ENCODE results near the gene MYO9B. TPM values are rescaled to one million over a fixed set of nuclear protein-coding genes. Genes with fewer than 3 reads are reported as not detected.
A peak's percentile ranks its signal among the peaks of the same experiment; 100 is the strongest.

The MYO9B gene
- total and polyA plus RNA-seq, 9 of the 15 experiments (the other 6 are each of a cell fraction or from before 2014, with no cell fraction given): 2.4 to 77.6 (median 23.0) TPM

- TF ChIP-seq TRIM24 (IDR thresholded peaks at IDR 0.05) (peak in 1 of 2 experiments; percentile 82; a peak in 2 of 4 replicates), XRCC5 (IDR thresholded peaks at IDR 0.05; ENCODE audit: low read depth, low read length) (no peak; the same call in 1 of the 2 replicates), ZNF583 (CRISPR knock-in tag; IDR thresholded peaks at IDR 0.05) (no peak; the same call in 1 of the 2 replicates), TFAM (CRISPR knock-in tag; conservative IDR thresholded peaks at IDR 0.05) (no peak), IRF1 (CRISPR knock-in tag; IDR thresholded peaks at IDR 0.05; ENCODE audit: borderline replicate concordance) (no peak), BRD9 (IDR thresholded peaks at IDR 0.05; ENCODE audit: low read depth, partially characterized antibody) (peak; percentile 64), GABPB2 (CRISPR knock-in tag; conservative IDR thresholded peaks at IDR 0.05) (no peak), TRIM28 (IDR thresholded peaks at IDR 0.05) (no peak), SMARCA4 (IDR thresholded peaks at IDR 0.05) (no peak), ZNF766 (CRISPR knock-in tag; conservative IDR thresholded peaks at IDR 0.05) (peak; percentile 88), ZNF316 (IDR thresholded peaks at IDR 0.05) (no peak), PHTF2 (CRISPR knock-in tag; IDR thresholded peaks at IDR 0.05) (no peak), XRCC3 (IDR thresholded peaks at IDR 0.05) (no peak), NCOA6 (IDR thresholded peaks at IDR 0.05) (no peak), SAFB (IDR thresholded peaks at IDR 0.05; ENCODE audit: borderline replicate concordance, low read depth, low read length) (no peak), BCOR (IDR thresholded peaks at IDR 0.05) (no peak), MBD1 (CRISPR knock-in tag; IDR thresholded peaks at IDR 0.05) (no peak), MAFG (tag; conservative IDR thresholded peaks at IDR 0.05) (no peak), POLR3A (IDR thresholded peaks at IDR 0.05; ENCODE audit: borderline replicate concordance, extremely low read depth, insufficient read depth, insufficient read length) (no peak), NCOA2 (IDR thresholded peaks at IDR 0.05; ENCODE audit: partially characterized antibody in 2 of 2) (no peak), CEBPG (CRISPR knock-in tag; IDR thresholded peaks at IDR 0.05) (no peak), CEBPG (tag; conservative IDR thresholded peaks at IDR 0.05 in 1 of 2, IDR thresholded peaks at IDR 0.05 in 1 of 2) (no peak)
- TF ChIP-seq, protein P1, sequence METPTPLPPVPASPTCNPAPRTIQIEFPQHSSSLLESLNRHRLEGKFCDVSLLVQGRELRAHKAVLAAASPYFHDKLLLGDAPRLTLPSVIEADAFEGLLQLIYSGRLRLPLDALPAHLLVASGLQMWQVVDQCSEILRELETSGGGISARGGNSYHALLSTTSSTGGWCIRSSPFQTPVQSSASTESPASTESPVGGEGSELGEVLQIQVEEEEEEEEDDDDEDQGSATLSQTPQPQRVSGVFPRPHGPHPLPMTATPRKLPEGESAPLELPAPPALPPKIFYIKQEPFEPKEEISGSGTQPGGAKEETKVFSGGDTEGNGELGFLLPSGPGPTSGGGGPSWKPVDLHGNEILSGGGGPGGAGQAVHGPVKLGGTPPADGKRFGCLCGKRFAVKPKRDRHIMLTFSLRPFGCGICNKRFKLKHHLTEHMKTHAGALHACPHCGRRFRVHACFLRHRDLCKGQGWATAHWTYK (CRISPR knock-in tag; IDR thresholded peaks at IDR 0.05): peak; percentile 26; the same call in 1 of the 2 replicates
- TF ChIP-seq, protein P2, sequence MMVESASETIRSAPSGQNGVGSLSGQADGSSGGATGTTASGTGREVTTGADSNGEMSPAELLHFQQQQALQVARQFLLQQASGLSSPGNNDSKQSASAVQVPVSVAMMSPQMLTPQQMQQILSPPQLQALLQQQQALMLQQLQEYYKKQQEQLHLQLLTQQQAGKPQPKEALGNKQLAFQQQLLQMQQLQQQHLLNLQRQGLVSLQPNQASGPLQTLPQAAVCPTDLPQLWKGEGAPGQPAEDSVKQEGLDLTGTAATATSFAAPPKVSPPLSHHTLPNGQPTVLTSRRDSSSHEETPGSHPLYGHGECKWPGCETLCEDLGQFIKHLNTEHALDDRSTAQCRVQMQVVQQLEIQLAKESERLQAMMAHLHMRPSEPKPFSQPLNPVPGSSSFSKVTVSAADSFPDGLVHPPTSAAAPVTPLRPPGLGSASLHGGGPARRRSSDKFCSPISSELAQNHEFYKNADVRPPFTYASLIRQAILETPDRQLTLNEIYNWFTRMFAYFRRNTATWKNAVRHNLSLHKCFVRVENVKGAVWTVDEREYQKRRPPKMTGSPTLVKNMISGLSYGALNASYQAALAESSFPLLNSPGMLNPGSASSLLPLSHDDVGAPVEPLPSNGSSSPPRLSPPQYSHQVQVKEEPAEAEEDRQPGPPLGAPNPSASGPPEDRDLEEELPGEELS (CRISPR knock-in tag; IDR thresholded peaks at IDR 0.05; ENCODE audit: borderline replicate concordance): peak; percentile 66; the same call in 1 of the 2 replicates
Observed at GRCh38 chr19:17215127-17215971, 139.8 kb downstream of the MYO9B start, which contains the start of gene USE1 (continued).
